ENCODE data around the gene CDK15. TPM values are rescaled to one million over a fixed set of nuclear protein-coding genes. Genes with fewer than 3 reads are reported as not detected.
"Not testable (repeated sequence)": the region's sequence is repeated elsewhere in the genome, so short reads cannot be mapped to it uniquely, and the experiment has no call there.

Gene CDK15
- 1 to 10 TPM; 1.5 to 8.3 TPM for total RNA-seq

DNA sequence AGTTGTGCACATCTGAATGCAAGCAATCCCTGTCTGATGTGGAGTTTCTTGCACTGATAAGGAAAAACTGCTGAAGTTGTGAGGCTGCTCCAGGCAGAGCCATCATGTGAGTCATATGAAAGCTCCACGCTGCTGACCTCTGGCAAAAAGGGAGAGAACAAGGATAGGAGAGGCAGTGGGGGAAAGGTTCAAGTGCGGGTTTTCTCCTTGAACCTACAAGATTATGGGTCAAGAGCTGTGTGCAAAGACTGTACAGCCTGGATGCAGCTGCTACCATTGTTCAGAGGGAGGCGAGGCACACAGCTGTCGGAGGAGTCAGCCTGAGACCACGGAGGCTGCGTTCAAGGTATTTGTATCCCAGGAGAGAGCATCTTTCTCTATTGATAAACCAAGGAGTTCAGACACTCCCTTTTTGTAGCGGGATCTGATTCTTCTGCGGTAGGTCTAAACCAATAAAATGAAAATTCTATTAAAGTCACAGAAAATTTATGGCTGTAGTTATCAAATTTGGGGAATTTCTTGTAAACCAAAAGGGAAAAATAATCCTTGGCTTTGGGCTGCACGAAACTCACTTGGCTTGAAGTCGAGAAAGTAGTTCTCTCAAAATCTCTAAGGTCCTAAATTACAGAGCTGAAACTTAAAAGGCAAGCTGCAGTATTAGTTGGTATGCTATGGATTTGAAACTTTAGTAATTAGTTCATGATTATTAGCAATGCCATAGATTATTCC lies at the start of gene CDK15:
Gene CDK15 (plus strand): TSS at position 96 of the 729 bp plus-strand sequence. CDS start 128 bp downstream, at position 224.
- Histone ChIP-seq H3K27ac (peak within 1 kb of the TSS; percentile 76 to 85), H3K4me1 (ENCODE audit: control insufficient read depth in 1 of 2, low read depth in 2 of 2) (peaks cover 0 to 28% of the 10 kb centered on the region in 2 donors), H3K9me3 (no peaks in the 10 kb centered on the region), H3K27me3 (replicated peaks; ENCODE audit: insufficient read depth) (no peaks in the 10 kb centered on the region), H3K4me3 (peak within 1 kb of the TSS; percentile 33), H3K36me3 (no peaks in the 10 kb centered on the region)
- DNase-seq (ENCODE audit: low spot score) (no peak), ATAC-seq (ENCODE audit: insufficient number of reproducible peaks, low FRiP score, low read depth) (peak; percentile 13)
- TF ChIP-seq, protein P1, sequence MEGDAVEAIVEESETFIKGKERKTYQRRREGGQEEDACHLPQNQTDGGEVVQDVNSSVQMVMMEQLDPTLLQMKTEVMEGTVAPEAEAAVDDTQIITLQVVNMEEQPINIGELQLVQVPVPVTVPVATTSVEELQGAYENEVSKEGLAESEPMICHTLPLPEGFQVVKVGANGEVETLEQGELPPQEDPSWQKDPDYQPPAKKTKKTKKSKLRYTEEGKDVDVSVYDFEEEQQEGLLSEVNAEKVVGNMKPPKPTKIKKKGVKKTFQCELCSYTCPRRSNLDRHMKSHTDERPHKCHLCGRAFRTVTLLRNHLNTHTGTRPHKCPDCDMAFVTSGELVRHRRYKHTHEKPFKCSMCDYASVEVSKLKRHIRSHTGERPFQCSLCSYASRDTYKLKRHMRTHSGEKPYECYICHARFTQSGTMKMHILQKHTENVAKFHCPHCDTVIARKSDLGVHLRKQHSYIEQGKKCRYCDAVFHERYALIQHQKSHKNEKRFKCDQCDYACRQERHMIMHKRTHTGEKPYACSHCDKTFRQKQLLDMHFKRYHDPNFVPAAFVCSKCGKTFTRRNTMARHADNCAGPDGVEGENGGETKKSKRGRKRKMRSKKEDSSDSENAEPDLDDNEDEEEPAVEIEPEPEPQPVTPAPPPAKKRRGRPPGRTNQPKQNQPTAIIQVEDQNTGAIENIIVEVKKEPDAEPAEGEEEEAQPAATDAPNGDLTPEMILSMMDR (IDR thresholded peaks at IDR 0.05): no peak

DNA sequence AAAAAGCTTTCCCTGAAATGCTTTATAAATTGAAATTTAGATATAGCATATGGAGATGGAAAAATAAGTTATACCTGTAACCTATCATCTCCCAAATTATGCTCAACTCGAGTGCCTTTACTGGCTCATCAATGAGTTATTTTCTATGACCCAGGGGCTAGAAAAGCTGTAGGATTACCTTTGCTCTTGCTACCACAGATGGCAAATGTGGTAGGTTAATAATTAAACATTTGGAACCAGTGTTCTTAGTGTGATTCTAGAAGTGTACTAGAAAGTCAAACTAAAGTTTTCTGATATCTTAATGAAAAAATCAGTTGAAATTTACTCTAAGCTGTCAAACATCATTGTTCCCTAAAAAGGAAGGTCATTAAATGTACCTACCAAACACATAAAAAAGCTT lies 48.1 kb upstream of the CDK15 start:
- DNase-seq (ENCODE audit: low spot score) (no peak), ATAC-seq (ENCODE audit: insufficient number of reproducible peaks, low FRiP score, low read depth) (no peak)
- H3K27me3 ChIP-seq (replicated peaks; ENCODE audit: insufficient read depth): no peaks in the 10 kb centered on the region
- peaks cover 31% of the 10 kb centered on the region for H3K36me3 ChIP-seq
- no peaks in the 10 kb centered on the region for H3K9me3 ChIP-seq
- no peaks in the 10 kb centered on the region for H3K4me1 ChIP-seq (ENCODE audit: control insufficient read depth in 1 of 2, low read depth in 2 of 2)
- no peak overlapping the region for H3K27ac ChIP-seq
- no peak overlapping the region for H3K4me3 ChIP-seq
- TF ChIP-seq, protein P1 (IDR thresholded peaks at IDR 0.05): no peak

DNA sequence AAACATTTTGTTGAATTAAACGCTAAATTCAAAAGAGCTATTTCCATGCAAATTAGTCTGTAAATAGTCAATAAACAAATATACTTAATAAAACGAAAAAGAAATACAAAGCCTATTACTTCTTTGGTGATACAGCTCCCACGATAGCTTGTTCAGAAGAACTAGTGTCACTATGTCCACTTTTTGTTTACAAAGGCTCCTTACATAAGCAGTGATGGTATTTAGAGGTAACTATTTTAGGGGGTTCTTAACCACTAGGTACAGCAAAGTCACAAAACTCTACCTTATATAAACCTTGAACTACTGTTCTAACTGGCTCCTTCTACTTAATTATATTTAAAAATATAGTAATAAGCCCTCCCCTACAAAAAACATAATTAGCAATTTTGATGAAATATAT lies 47.5 kb upstream of the CDK15 start:
- Histone ChIP-seq H3K27ac (no peak overlapping the region), H3K4me1 (ENCODE audit: control insufficient read depth in 1 of 2, low read depth in 2 of 2) (no peaks in the 10 kb centered on the region), H3K27me3 (replicated peaks; ENCODE audit: insufficient read depth) (no peaks in the 10 kb centered on the region), H3K9me3 (no peaks in the 10 kb centered on the region), H3K36me3 (peaks cover 31% of the 10 kb centered on the region), H3K4me3 (no peak overlapping the region)
- TF ChIP-seq, protein P1 (IDR thresholded peaks at IDR 0.05): no peak
- ATAC-seq (ENCODE audit: insufficient number of reproducible peaks, low FRiP score, low read depth): no peak
- DNase-seq (ENCODE audit: low spot score): no peak

DNA sequence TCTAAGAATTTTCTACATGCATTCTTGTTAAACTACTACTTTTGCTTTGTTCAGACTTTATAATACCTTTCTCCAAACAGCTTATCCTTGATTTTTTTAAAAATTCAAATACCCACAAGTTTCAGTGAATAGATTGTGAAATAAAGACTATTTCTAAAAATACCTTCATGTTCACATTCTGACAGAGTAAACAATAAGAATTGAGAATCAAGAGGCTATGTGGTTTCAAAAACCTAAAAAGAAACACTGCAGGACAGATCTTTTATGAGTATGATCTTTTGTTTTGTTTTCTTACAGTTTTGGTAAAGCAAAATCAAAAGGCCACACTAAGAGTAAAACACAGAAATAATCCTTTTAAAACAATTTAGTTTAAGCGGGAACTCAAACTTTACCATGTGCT lies 46.8 kb upstream of the CDK15 start:
- Histone ChIP-seq H3K36me3 (peaks cover 31% of the 10 kb centered on the region), H3K9me3 (no peaks in the 10 kb centered on the region), H3K27me3 (replicated peaks; ENCODE audit: insufficient read depth) (no peaks in the 10 kb centered on the region), H3K4me3 (no peak overlapping the region), H3K4me1 (ENCODE audit: control insufficient read depth in 1 of 2, low read depth in 2 of 2) (no peaks in the 10 kb centered on the region), H3K27ac (no peak overlapping the region)
- no peak for ATAC-seq (ENCODE audit: insufficient number of reproducible peaks, low FRiP score, low read depth)
- no peak for DNase-seq (ENCODE audit: low spot score)
- TF ChIP-seq, protein P1 (IDR thresholded peaks at IDR 0.05): no peak

DNA sequence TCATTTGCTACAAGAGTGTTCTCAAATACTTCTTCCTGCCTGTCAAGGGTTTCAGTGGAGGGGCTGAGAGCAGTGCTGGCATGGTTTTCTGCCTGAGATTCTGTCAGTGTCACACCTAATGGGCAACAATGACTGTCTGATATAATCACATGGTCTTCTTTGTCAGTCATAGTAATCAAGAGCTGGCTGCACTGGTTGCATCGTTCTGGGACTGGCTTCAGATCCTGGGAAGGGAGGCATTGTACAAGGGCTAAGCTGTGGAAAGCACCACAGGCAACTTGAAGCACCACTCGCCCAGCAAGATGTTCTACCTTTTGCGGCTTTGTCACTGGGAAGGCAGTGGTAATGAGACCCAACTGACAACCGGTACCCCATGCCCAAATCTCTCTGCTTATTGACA lies 45.2 kb upstream of the CDK15 start:
- H3K4me1 ChIP-seq (ENCODE audit: control insufficient read depth in 1 of 2, low read depth in 2 of 2): no peaks in the 10 kb centered on the region
- H3K36me3 ChIP-seq: peaks cover 31% of the 10 kb centered on the region
- H3K27me3 ChIP-seq (replicated peaks; ENCODE audit: insufficient read depth): no peaks in the 10 kb centered on the region
- H3K4me3 ChIP-seq: no peak overlapping the region
- DNase-seq (ENCODE audit: low spot score) (no peak), ATAC-seq (ENCODE audit: insufficient number of reproducible peaks, low FRiP score, low read depth) (no peak)
- TF ChIP-seq, protein P1 (IDR thresholded peaks at IDR 0.05): no peak
- H3K9me3 ChIP-seq: no peaks in the 10 kb centered on the region
- no peak overlapping the region for H3K27ac ChIP-seq

DNA sequence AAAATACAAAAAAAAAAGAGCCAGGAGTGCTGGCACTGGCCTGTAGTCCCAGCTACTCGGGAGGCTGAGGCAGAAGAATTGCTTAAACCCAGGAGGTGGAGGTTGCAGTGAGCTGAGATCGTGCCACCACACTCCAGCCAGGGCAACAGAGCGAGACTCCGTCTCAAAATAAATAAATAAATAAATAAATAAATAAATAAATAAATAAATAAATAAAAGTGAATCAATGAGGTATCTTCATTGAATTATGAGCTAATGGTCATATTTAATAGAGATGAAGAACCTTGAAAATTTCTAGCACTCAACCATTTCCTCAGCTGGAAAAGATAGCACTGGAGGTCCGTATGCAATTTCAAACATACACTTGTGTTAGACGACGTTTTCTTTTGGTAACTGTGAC lies 41.9 kb upstream of the CDK15 start:
- not testable (repeated sequence) for H3K27me3 ChIP-seq (replicated peaks; ENCODE audit: insufficient read depth); ATAC-seq (ENCODE audit: insufficient number of reproducible peaks, low FRiP score, low read depth); DNase-seq (ENCODE audit: low spot score); H3K27ac ChIP-seq; H3K4me3 ChIP-seq; H3K9me3 ChIP-seq
- Histone ChIP-seq H3K36me3 (peaks cover 23% of the 10 kb centered on the region), H3K4me1 (ENCODE audit: control insufficient read depth in 1 of 2, low read depth in 2 of 2) (peaks cover 0 to 18% of the 10 kb centered on the region in 2 donors)

Measured in thoracic aorta (tissue), 2 donors.